BJ (cell line): ENCODE results near the gene TTLL13. TPM values are rescaled to one million over a fixed set of nuclear protein-coding genes. Genes with fewer than 3 reads are reported as not detected.
"Not testable (repeated sequence)": the region's sequence is repeated elsewhere in the genome, so short reads cannot be mapped to it uniquely, and the experiment has no call there.

ENCODE experiments used
- CTCF ChIA-PET: fragments of 350-600 bp; formaldehyde crosslinking; extraction: SDS; loops from one replicate; lab custom pipeline; 2021; ENCODE audit warnings: antibody characterized with exemption, inconsistent platforms; lab: Yijun Ruan, JAX
- POLR2A ChIA-PET: fragments of 300-600 bp; sonication (Branson Sonifier 250); formaldehyde crosslinking; extraction: SDS; loops from one replicate; lab custom pipeline; 2021; ENCODE audit warnings: antibody characterized with exemption; lab: Charles Lee
- DNase-seq: peaks from one replicate; pipeline ENCODE4 v3.0.0-alpha.2; 2011; ENCODE audit warnings: low read depth
- H3K27me3 ChIP-seq: 2 replicates; pipeline ENCODE4 v1.6.0; 2011; ENCODE audit warnings: low read length; ENCODE audit not compliant: control insufficient read depth, insufficient read depth
- H3K36me3 ChIP-seq: 2 replicates; pipeline ENCODE4 v1.5.1; 2011; ENCODE audit warnings: low read length; ENCODE audit not compliant: control insufficient read depth, insufficient read depth
- H3K4me3 ChIP-seq: 2 replicates; pipeline ENCODE4 v1.5.1; 2011; ENCODE audit warnings: low read depth, mild to moderate bottlenecking, control low read depth, low read length
- CTCF ChIP-seq: IDR thresholded peaks from 2 replicates; pipeline ENCODE4 v1.5.1; 2011; ENCODE audit warnings: low read depth, mild to moderate bottlenecking, control low read depth, inconsistent platforms, low read length, moderate library complexity; ENCODE audit not compliant: insufficient read depth
- polyA plus RNA-seq: library from polyadenylated mRNA; depleted of rRNA; stranded (reverse); fragments of >200 nt; gene quantifications from 2 replicates; pipeline ENCODE4 v1.2.3, GENCODE V29; 2011

Gene TTLL13
- polyA plus RNA-seq, 1 experiment, result 0.05 TPM

GRCh38 chr15:90286678-90287077 lies 37.3 kb downstream of the TTLL13 start:
- no peak for DNase-seq
- Histone ChIP-seq H3K36me3 (no peaks in the 10 kb centered on the region), H3K27me3 (no peaks in the 10 kb centered on the region), H3K4me3 (no peak overlapping the region)
- ChIA-PET CTCF (interaction anchor here (0.7 to 2.5 kb wide), 3 partner anchors 14 to 826 kb away, joined by 3 to 6 read pairs (median 3); no protein-coding TSS in a partner anchor), POLR2A (no interaction called here)
- TF ChIP-seq CTCF, result peak; percentile 39

GRCh38 chr15:90287101-90287500 lies 37.7 kb downstream of the TTLL13 start:
- ChIA-PET CTCF (interaction anchor here (1.2 to 2.5 kb wide), 2 partner anchors 14 to 33 kb away, joined by 3 to 6 read pairs; no protein-coding TSS in a partner anchor), POLR2A (no interaction called here)
- no peak for DNase-seq
- H3K27me3 ChIP-seq, result no peaks in the 10 kb centered on the region
- no peaks in the 10 kb centered on the region for H3K36me3 ChIP-seq
- no peak for TF ChIP-seq CTCF
- no peak overlapping the region for H3K4me3 ChIP-seq

- ChIA-PET POLR2A (no interaction called here), CTCF (interaction anchor here (1.2 to 2.5 kb wide), 2 partner anchors 13 to 32 kb away, joined by 3 to 6 read pairs; no protein-coding TSS in a partner anchor)
- Histone ChIP-seq H3K4me3 (no peak overlapping the region), H3K36me3 (no peaks in the 10 kb centered on the region), H3K27me3 (no peaks in the 10 kb centered on the region)
- no peak for DNase-seq
- TF ChIP-seq CTCF, result no peak
These were observed 38.6 kb downstream of the TTLL13 start for GRCh38 chr15:90287946-90288345.

- DNase-seq, result no peak
- H3K4me3 ChIP-seq, result no peak overlapping the region
- POLR2A ChIA-PET, result no interaction called here
- no peaks in the 10 kb centered on the region for H3K27me3 ChIP-seq
- H3K36me3 ChIP-seq, result no peaks in the 10 kb centered on the region
- TF ChIP-seq CTCF, result no peak
- CTCF ChIA-PET, result interaction anchor here (0.6 to 4.2 kb wide), 4 partner anchors 9 to 1298 kb away, joined by 3 to 39 read pairs (median 18); no protein-coding TSS in a partner anchor
These were observed 42.5 kb downstream of the TTLL13 start for GRCh38 chr15:90291679-90292356.

- TF ChIP-seq CTCF, result peak; percentile 88
- CTCF ChIA-PET, result interaction anchor here (0.6 to 4.2 kb wide), 27 partner anchors 9 to 640 kb away, joined by 3 to 39 read pairs (median 4); partner anchors contain the start of genes FES, HDDC3 and SEMA4B
These were observed 43.9 kb downstream of the TTLL13 start for GRCh38 chr15:90293040-90293810.

More at GRCh38 chr15:90293040-90293810, 43.9 kb downstream of the TTLL13 start:
- H3K36me3 ChIP-seq, H3K4me3 ChIP-seq, DNase-seq, H3K27me3 ChIP-seq: not testable (repeated sequence)
- POLR2A ChIA-PET, result interaction anchor here (0.6 kb wide), 1 partner anchor 307 kb away, joined by 3 read pairs; no protein-coding TSS in a partner anchor
